ENCODE results near the gene AKT1S1.
"Not testable (repeated sequence)": the region's sequence is repeated elsewhere in the genome, so short reads cannot be mapped to it uniquely, and the experiment has no call there.

The AKT1S1 gene

DNA sequence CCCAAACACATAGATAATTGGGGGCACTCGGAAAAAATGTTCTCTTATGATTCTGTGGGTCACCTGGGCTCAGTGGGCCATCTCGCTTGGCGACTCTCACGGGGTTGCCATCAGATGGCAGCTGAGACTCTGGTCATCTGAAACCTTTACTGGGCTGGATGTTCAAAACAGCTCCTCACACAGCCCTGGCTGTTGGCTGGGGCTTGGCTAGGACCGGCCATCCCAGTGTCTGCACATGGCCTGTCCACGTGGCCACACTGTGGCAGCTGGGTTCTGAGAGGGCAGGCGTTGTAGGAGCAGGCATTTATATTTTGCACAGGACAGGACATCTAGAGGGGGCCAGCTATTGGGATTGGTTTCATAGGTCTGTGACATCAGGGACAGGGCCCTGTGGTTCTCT is 43.6 kb downstream of the AKT1S1 start:
- FAIRE-seq = no peak

GRCh38 chr19:49832556-49832955 is 44.6 kb downstream of the AKT1S1 start:
- FAIRE-seq = no peak

- FAIRE-seq = no peak
Measured at GRCh38 chr19:49831592-49831991, 45.6 kb downstream of the AKT1S1 start.

GRCh38 chr19:49830766-49831165 is 46.4 kb downstream of the AKT1S1 start:
- no peak for FAIRE-seq

- FAIRE-seq = no peak
Measured at GRCh38 chr19:49829721-49830120, 47.4 kb downstream of the AKT1S1 start.

GRCh38 chr19:49829200-49829599 is 48.0 kb downstream of the AKT1S1 start:
- no peak for FAIRE-seq

GRCh38 chr19:49827034-49827433 is 50.1 kb downstream of the AKT1S1 start:
- FAIRE-seq = no peak

DNA sequence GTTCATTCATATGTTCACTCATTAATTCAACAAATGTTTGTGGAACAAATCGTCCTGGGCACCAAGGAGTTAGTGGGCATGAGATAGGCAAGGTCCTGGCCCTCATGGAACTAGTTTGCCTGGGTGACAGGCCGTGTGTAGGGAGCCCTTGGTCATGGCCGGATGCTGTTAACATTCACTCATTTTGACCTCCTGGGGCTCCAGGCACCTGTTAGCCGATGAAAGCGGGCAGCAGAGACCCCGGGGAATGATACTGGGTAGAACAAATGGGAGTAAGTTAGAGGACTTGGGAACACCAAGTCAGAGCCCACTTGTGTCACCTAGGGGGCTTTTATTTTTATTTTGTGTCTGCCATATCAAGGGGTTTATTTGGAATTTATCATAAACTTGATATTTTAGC is 52.5 kb downstream of the AKT1S1 start:
- no peak for FAIRE-seq

DNA sequence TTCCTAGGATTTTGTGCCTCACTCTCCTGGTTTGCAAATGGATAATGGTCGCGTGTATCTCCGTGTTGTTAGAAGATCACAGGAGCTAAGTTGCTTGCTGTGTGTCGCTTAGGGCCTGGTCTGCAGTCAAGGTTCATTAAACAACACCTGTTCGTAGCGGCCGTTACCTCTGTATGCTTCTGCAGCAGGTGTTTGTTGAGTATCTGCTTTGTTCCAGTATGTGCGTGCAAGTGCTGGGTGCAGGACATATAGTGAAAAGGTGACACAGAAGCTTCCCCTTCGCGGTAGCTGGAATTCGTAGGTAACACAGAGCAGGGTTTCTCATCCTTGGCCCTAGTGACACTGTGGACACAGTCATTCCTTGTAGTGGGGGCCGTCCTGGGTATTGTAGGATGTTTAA is 53.7 kb downstream of the AKT1S1 start:
- no peak for FAIRE-seq

- FAIRE-seq = no peak
Measured at GRCh38 chr19:49820125-49820524, 57.0 kb downstream of the AKT1S1 start.

DNA sequence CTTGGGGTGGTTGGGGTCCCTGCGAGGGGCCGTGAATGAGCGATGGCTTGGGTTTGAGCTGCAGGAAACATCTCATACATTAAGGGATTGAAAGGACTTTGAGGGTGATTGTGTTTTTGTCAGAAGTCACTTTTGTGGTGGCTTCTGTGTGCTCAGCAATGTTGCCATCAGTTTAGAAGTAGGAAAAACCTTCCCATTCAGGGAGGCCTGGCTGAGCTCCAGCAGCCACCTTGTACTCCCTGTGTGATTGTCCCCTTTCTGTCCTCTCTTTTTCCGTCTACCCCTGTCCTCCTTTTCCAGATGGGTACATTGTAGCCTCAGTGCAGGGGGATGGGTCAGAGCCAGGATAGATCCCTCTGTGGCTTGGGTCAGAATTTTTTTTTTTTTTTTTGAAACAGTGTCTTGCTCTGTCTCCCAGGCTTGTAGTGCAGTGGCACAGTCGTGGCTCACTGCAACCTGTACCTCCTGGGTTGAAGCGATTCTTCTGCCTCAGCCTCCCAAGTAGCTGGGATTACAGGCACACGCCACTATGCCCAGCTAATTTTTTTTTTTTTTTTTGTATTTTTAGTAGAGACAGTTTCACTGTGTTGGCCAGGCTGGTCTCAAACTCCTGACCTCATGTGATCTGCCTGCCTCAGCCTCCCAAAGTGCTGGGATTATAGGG is 57.6 kb downstream of the AKT1S1 start:
- not testable (repeated sequence) for FAIRE-seq
